ENCODE data around the gene IMPA2.

IMPA2 gene

DNA sequence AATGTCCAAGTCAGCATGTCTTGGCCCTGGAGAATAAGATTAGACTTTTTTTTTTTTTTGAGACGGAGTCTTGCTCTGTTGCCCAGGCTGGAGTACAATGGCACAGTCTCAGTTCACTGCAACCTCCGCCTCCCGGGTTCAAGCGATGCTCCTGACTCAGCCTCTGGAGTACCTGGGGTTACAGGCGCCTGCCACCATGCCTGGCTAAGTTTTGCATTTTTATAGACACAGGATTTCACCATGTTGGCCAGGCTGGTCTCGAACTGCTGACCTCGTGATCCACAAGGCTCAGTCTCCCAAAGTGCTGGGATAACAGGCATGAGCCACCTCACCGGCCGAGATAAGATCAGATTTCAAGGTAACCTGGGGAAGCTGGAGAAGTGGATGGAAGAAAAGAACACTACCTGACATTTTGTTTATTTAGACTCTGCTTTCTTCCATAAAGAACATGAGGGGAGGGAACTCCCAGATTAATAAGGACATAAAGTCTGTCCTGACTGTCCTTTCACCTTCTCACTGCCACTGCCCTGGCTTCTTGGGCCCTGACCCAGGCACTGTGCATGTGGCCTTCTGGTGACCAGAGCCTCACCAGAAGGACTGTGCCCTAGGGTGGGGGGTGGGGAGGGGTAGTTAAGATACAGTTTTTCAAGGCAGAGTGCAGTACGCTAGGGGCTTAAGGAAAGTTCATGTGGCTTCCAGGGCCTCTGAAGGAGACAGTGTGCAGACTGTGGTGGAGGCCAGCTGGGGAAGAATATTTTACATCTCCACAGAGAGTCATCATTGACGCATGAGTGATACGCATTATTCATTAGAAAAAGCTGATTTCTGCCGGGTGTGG lies 4.8 kb upstream of the IMPA2 start:
- Mint-ChIP-seq H3K27ac (no peak overlapping the region), H3K27me3 (no peaks in the 10 kb centered on the region), H3K36me3 (ENCODE audit: low read depth) (no peaks in the 10 kb centered on the region), H3K4me3 (no peak overlapping the region), H3K4me1 (ENCODE audit: low read depth) (peaks cover 12% of the 10 kb centered on the region), H3K9me3 (no peaks in the 10 kb centered on the region)

DNA sequence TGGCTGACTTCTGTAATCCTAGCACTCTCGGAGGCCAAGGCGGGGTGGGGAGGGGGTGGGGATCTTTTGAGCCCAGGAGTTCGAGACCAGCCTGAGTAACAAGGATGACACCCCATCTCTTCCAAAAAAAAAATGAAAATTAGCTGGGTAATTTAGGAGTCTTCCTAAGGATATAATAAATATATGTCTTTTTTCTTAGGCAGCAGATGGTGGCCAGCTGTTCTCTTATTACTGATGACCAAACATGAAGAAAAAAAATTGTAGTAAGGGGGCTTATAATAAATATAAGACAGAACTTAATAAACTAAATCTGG lies 4.2 kb upstream of the IMPA2 start:
- no peak overlapping the region for H3K27ac Mint-ChIP-seq
- no peaks in the 10 kb centered on the region for H3K27me3 Mint-ChIP-seq
- no peaks in the 10 kb centered on the region for H3K36me3 Mint-ChIP-seq (ENCODE audit: low read depth)
- H3K9me3 Mint-ChIP-seq = no peaks in the 10 kb centered on the region
- H3K4me1 Mint-ChIP-seq (ENCODE audit: low read depth) = peaks cover 14% of the 10 kb centered on the region
- H3K4me3 Mint-ChIP-seq = no peak overlapping the region

- no peaks in the 10 kb centered on the region for H3K9me3 Mint-ChIP-seq
- H3K27ac Mint-ChIP-seq = no peak overlapping the region
- no peaks in the 10 kb centered on the region for H3K36me3 Mint-ChIP-seq (ENCODE audit: low read depth)
- H3K4me3 Mint-ChIP-seq = no peak overlapping the region
- peaks cover 25% of the 10 kb centered on the region for H3K4me1 Mint-ChIP-seq (ENCODE audit: low read depth)
- no peaks in the 10 kb centered on the region for H3K27me3 Mint-ChIP-seq
Measured at GRCh38 chr18:11978956-11979355, 2.4 kb upstream of the IMPA2 start.

DNA sequence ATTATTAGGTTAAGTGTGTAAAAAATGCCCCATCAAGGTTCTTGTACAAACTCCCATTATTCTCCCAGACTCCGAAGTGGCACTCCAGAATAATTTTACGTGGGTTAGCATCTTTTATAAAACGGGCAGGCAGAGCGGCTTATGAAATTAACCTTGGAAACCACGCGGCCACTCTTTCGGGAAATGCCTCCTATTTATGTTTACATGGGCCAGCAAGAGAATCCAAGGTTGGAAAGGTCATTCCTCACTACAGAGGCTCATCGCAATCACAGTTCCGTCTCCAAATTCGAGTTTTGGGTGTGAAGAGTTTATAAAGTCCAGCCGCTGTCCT lies 1.2 kb upstream of the IMPA2 start:
- Mint-ChIP-seq H3K9me3 (no peaks in the 10 kb centered on the region), H3K27me3 (no peaks in the 10 kb centered on the region), H3K4me3 (peak overlapping the region; percentile 89), H3K27ac (peak overlapping the region; percentile 92), H3K36me3 (ENCODE audit: low read depth) (no peaks in the 10 kb centered on the region), H3K4me1 (ENCODE audit: low read depth) (peaks cover 25% of the 10 kb centered on the region)

DNA sequence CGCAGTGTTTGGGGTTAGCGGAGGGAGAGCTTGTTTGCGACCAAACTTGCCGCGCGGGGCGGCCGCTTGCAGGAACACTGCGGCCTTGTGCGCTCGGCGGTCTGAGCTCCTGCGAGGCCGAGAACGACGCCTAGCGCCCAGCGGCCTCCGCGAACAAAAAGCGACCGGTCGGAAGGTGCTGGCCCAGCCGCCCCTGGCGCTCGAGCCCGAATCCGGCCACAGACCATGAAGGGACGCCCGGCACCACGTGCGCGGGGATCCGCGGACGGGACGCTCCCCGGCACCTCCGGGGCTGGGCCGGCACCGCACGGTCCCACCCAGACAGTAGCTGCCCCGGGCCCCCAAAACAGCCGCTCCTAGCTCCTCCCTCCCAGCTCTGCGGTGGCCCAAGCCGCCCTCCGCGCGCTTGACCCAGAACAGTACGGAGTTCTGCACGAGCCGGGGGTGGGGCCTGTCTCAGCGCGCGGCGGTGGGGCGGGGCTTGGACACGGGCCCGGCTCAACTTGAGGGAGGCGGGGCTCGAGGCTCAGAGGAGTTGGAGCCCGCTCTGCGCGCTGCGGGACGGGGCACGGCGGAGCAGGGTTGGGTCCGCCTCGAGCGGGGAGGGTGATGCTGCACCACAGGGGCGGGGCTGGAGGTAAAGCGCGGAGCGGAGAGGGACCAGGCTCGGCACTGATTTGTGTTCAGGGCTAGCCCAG lies 664 bp upstream of the IMPA2 start:
- H3K4me3 Mint-ChIP-seq = peak overlapping the region; percentile 89
- H3K36me3 Mint-ChIP-seq (ENCODE audit: low read depth) = no peaks in the 10 kb centered on the region
- peak overlapping the region; percentile 92 for H3K27ac Mint-ChIP-seq
- H3K4me1 Mint-ChIP-seq (ENCODE audit: low read depth) = peaks cover 25% of the 10 kb centered on the region
- H3K27me3 Mint-ChIP-seq = no peaks in the 10 kb centered on the region
- H3K9me3 Mint-ChIP-seq = no peaks in the 10 kb centered on the region

DNA sequence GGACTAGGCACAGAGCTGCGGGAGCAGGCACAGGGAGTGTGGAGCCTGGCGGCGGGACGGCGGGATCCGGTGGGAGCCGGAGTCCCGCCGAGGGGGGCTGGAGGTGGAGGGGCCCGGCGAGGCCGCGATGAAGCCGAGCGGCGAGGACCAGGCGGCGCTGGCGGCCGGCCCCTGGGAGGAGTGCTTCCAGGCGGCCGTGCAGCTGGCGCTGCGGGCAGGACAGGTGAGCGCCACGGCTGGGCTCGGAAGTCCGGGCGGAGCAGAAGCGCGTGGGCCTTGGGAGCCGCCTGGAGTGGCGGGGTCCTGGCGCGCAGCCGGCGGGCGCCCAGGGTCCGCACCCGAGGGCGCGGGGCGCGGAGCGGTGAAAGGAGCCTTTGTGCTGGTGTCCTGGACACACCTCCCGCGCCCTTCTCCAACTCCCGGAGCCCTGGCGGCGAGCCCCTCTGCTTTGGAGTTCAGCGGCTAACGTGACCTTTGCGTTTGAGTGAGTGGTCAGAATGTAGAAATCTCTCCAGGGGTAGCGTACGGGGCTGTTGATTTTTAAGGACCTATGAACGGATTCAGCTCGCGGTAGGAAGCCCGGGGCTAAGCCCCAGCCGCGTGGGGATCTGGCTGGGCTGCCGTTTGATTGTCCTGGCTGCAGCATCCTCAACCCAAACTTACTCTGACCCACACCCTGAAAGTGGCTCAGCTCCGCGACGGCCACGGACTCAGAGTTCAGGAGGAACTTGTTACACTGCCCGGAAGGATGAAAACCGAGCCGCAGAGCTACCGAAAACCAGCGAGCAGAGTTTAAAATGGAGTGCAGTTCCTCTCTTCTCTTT lies 448 bp downstream of the IMPA2 start:
- no peaks in the 10 kb centered on the region for H3K9me3 Mint-ChIP-seq
- H3K36me3 Mint-ChIP-seq (ENCODE audit: low read depth) = no peaks in the 10 kb centered on the region
- no peaks in the 10 kb centered on the region for H3K27me3 Mint-ChIP-seq
- peaks cover 25% of the 10 kb centered on the region for H3K4me1 Mint-ChIP-seq (ENCODE audit: low read depth)
- H3K4me3 Mint-ChIP-seq = peak overlapping the region; percentile 89
- peak overlapping the region; percentile 61 for H3K27ac Mint-ChIP-seq

DNA sequence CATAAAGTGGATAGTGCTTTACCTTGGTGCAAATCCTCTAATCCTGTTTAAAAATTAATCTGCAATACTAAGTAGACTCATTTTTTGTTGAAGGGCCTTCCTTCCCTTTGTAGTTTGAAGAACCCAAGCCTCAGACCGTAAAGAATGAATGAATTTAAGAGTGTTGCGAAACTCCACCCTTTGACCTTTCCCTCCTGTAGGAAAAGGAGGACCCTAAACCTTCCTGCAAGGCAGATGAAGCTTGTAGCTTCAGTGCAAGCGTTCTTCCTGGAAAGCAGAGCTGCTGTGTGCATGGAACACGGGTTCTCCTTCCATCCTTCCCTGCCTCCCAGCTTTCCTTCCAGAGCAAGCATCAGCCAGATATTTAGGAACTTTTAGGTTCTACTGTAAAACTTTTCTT lies 1.7 kb downstream of the IMPA2 start:
- H3K27me3 Mint-ChIP-seq = no peaks in the 10 kb centered on the region

GRCh38 chr18:11983592-11983991 lies 2.3 kb downstream of the IMPA2 start:
- no peak overlapping the region for H3K4me3 Mint-ChIP-seq
- no peaks in the 10 kb centered on the region for H3K27me3 Mint-ChIP-seq

More for the DNA sequence above, 1.7 kb downstream of the IMPA2 start:
- Mint-ChIP-seq H3K9me3 (no peaks in the 10 kb centered on the region), H3K4me1 (ENCODE audit: low read depth) (peaks cover 25% of the 10 kb centered on the region), H3K36me3 (ENCODE audit: low read depth) (no peaks in the 10 kb centered on the region), H3K4me3 (peak overlapping the region; percentile 89), H3K27ac (no peak overlapping the region)

DNA sequence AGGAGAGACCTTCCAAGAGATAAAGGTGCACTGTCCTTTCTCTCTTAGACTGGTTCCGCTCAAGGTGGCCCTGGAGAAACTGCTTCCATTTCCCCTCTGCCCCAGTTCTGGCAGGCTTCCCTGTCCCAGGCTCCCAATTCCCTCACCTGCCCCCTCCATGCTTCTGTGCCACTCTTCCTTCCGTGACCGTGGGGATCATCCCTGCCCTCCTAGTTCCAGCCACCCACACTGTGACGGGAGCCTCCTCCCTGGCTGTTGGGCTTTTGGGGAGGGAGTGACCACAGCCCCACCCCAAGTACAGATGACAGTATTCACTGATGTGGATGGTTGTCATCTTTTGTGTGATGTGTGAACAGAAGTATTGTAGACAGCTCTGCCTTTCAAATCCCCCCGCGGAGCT lies 2.8 kb downstream of the IMPA2 start:
- H3K36me3 Mint-ChIP-seq (ENCODE audit: low read depth) = no peaks in the 10 kb centered on the region

More at GRCh38 chr18:11983592-11983991, 2.3 kb downstream of the IMPA2 start:
- Mint-ChIP-seq H3K27ac (no peak overlapping the region), H3K9me3 (no peaks in the 10 kb centered on the region), H3K36me3 (ENCODE audit: low read depth) (no peaks in the 10 kb centered on the region), H3K4me1 (ENCODE audit: low read depth) (peaks cover 25% of the 10 kb centered on the region)

GRCh38 chr18:11985586-11985985 lies 4.3 kb downstream of the IMPA2 start:
- Mint-ChIP-seq H3K4me1 (ENCODE audit: low read depth) (peaks cover 13% of the 10 kb centered on the region), H3K36me3 (ENCODE audit: low read depth) (no peaks in the 10 kb centered on the region), H3K27ac (no peak overlapping the region), H3K27me3 (no peaks in the 10 kb centered on the region), H3K4me3 (no peak overlapping the region), H3K9me3 (no peaks in the 10 kb centered on the region)

More for the DNA sequence above, 2.8 kb downstream of the IMPA2 start:
- no peak overlapping the region for H3K27ac Mint-ChIP-seq
- no peaks in the 10 kb centered on the region for H3K27me3 Mint-ChIP-seq
- H3K4me1 Mint-ChIP-seq (ENCODE audit: low read depth) = peaks cover 23% of the 10 kb centered on the region
- H3K9me3 Mint-ChIP-seq = no peaks in the 10 kb centered on the region
- no peak overlapping the region for H3K4me3 Mint-ChIP-seq

DNA sequence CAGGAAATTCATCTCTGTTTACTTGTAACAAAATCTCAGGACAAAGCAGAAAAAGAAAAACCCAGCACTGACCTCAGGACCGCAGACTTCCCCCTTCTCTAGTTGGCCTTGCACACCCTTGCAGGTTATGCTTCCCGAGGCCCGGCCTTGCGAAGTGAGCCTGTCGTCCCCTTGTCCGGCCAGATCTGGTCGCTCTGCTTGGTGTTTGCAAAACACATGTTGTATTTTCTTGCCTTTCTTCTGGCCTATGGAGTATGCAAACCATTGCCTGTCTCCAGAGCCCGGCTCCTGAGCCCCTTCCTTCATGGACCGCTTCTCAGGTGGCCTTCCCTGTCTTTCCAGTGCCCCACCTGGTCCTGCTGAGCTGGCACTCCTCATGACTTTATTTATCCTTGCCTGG lies 4.8 kb downstream of the IMPA2 start:
- Mint-ChIP-seq H3K4me1 (ENCODE audit: low read depth) (peaks cover 13% of the 10 kb centered on the region), H3K9me3 (no peaks in the 10 kb centered on the region), H3K36me3 (ENCODE audit: low read depth) (no peaks in the 10 kb centered on the region), H3K27me3 (no peaks in the 10 kb centered on the region), H3K4me3 (no peak overlapping the region), H3K27ac (no peak overlapping the region)

DNA sequence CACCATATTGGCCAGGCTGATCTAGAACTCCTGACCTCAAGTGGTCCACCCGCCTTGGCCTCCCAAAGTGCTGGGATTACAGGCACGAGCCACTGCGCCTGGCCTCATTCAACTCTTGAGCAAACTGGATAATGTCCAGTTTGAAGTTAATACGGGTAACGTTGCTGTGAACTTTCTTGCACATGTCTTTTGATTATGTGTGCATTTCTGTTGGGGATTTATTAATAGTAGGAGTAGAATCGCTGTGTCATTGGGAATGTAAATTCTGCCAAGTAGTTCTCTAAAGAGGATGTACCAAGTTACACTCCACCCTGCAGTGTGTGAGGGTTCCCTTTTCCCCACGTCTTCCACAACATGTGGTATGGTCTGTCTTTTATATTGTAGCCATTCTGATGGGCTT lies 6.2 kb downstream of the IMPA2 start:
- H3K9me3 Mint-ChIP-seq = no peaks in the 10 kb centered on the region
- H3K36me3 Mint-ChIP-seq (ENCODE audit: low read depth) = no peaks in the 10 kb centered on the region
- no peak overlapping the region for H3K27ac Mint-ChIP-seq
- H3K4me1 Mint-ChIP-seq (ENCODE audit: low read depth) = peaks cover 7% of the 10 kb centered on the region
- no peaks in the 10 kb centered on the region for H3K27me3 Mint-ChIP-seq
- no peak overlapping the region for H3K4me3 Mint-ChIP-seq

DNA sequence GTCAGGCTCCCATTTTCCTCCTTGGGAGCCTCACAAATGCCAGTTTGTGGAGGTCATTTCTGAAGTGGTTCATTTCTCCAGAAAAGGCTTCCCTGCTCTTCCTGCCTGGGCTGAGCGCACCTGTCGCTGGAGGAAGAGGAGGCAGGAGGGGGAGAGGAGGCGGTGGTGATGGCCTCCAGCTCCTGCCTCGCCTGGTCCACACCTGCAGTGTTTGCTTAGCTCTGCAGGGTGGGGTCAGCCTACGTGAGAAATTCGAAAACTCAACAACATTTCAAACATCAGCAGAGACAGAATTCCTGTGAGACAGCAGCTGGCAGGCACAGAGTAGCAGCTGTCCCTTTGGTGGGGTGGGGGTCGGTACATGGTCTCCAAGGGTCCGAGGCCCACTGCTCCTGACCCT lies 7.9 kb downstream of the IMPA2 start:
- no peaks in the 10 kb centered on the region for H3K36me3 Mint-ChIP-seq (ENCODE audit: low read depth)

DNA sequence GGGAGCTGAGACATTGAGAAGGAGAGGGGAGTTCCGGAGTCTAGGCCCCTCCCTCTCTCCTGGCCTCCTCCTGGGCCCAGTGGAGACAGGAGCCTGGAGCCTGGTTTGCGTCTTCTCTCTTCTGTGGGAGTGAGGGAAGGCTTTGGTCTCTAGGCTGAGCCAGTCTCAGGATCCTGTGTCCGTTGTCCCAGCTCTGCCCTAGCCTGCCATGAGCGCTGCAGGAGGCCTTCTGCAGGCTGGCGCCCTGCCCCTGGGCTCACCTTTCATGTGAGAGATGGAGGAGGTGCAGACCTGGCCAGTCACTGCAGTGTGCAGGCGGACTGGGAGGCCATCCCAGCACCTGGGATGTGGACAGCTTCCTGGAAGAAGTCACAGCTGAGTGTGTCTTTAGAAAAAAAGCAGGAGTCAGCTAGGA lies 8.7 kb downstream of the IMPA2 start:
- peaks cover under 1% of the 10 kb centered on the region for H3K4me1 Mint-ChIP-seq (ENCODE audit: low read depth)
- no peaks in the 10 kb centered on the region for H3K36me3 Mint-ChIP-seq (ENCODE audit: low read depth)
- H3K27ac Mint-ChIP-seq = no peak overlapping the region
- H3K9me3 Mint-ChIP-seq = no peaks in the 10 kb centered on the region
- H3K4me3 Mint-ChIP-seq = no peak overlapping the region
- H3K27me3 Mint-ChIP-seq = no peaks in the 10 kb centered on the region

More for the DNA sequence above, 7.9 kb downstream of the IMPA2 start:
- Mint-ChIP-seq H3K4me3 (no peak overlapping the region), H3K4me1 (ENCODE audit: low read depth) (no peaks in the 10 kb centered on the region), H3K9me3 (no peaks in the 10 kb centered on the region), H3K27me3 (no peaks in the 10 kb centered on the region), H3K27ac (no peak overlapping the region)

DNA sequence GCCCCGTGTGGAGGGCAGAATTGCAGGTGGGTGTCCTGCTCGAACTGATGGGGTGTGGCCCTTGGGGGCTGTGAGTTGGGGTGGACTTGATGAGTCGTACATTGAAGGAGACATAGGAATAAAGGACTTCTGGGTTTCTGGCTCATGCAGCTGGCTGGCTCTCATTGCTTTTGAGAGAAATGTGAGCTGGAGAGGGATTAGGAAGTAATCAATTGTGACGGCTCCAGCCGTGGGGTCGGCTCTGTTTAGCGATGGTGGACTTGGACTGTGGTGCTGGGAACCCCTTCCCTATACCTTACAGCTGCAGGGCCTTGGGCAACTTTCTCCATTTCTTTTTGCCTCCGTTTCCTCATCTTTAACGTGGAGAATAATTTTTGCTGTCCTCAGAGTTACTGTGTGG lies 9.2 kb downstream of the IMPA2 start:
- Mint-ChIP-seq H3K4me3 (no peak overlapping the region), H3K27me3 (no peaks in the 10 kb centered on the region), H3K27ac (no peak overlapping the region), H3K4me1 (ENCODE audit: low read depth) (peaks cover 6% of the 10 kb centered on the region), H3K9me3 (no peaks in the 10 kb centered on the region), H3K36me3 (ENCODE audit: low read depth) (no peaks in the 10 kb centered on the region)

All from stimulated activated naive CD8-positive, alpha-beta T cell treated with anti-CD3 and anti-CD28 coated beads, Interleukin-15, Interleukin-2, amounts not matched to agents 100 ng/mL and 50 ng/mL, for 24 hours (primary cell).